ENCODE results near the gene TNFRSF13B.
"Not testable (repeated sequence)": the region's sequence is repeated elsewhere in the genome, so short reads cannot be mapped to it uniquely, and the experiment has no call there.

The TNFRSF13B gene

DNA sequence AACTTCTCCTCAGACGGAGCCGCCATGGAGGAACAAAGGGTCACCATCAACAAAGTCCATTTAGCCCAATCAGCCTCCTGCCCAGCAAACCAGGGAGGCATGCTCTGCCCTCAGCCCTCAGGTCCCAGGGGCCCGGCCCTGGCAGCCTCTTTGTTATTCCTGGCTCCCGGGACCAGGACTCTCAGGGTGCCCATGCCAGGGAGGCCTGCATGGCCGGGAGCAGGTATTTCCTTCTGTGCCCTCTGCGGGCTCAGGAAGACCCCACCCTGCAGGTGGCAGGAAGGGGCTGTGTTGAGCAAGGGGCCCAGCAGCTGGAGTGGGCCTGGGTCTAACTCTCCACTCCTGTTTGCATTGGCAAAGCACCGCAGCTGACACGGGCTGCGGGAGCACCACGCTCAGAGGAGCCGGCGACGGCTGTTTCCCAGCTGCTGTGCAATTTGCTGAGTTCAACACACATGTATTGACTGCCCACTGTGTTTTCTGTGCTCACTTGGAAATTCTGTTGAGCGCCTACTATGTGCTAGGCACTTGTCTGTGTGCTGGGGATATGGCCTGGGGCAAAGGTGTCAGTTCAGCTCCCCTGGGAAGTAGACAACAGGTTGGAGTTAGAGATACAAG lies 33.2 kb upstream of the TNFRSF13B start:
- not testable (repeated sequence) for DNase-seq

GRCh38 chr17:17004251-17004996 lies 32.5 kb upstream of the TNFRSF13B start:
- no peak for DNase-seq

- not testable (repeated sequence) for DNase-seq
Measured at GRCh38 chr17:17002731-17003715, 31.1 kb upstream of the TNFRSF13B start.

GRCh38 chr17:17001874-17002520 lies 30.1 kb upstream of the TNFRSF13B start:
- peak; percentile 72 for DNase-seq

GRCh38 chr17:17001076-17001777 lies 29.3 kb upstream of the TNFRSF13B start:
- no peak for DNase-seq

DNA sequence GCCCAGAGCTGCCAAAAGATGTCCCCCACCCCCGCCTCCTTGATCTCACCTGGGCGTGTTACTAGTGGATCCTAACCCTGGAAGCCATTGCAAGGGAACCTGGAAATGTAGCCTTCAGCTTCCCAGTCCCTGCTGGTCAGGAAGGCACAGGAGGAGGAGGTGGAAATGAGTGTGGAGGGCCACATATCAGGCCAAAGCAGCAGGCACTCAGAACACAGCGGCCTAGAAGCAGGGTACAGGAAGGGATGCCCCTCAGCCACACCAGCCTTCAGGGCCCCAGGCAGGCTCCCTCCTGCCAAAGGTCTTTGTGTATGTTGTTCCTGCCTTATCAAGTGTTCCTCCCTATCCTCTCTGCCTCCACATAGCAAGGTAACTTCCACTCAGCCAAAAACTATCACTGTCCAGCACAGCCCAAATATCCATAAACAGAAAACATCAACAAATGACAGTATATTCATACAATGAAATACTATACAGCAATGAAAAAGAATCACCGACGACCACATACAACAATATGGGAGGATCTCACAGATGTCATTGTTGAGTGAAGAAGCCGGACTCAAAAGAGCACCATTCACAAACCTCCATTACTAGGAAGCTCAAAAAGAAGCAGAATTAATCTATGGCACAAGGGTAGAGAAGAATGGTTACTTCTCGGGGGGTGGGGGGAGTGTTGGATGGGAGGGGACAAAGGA lies 28.2 kb upstream of the TNFRSF13B start:
- DNase-seq, result no peak

DNA sequence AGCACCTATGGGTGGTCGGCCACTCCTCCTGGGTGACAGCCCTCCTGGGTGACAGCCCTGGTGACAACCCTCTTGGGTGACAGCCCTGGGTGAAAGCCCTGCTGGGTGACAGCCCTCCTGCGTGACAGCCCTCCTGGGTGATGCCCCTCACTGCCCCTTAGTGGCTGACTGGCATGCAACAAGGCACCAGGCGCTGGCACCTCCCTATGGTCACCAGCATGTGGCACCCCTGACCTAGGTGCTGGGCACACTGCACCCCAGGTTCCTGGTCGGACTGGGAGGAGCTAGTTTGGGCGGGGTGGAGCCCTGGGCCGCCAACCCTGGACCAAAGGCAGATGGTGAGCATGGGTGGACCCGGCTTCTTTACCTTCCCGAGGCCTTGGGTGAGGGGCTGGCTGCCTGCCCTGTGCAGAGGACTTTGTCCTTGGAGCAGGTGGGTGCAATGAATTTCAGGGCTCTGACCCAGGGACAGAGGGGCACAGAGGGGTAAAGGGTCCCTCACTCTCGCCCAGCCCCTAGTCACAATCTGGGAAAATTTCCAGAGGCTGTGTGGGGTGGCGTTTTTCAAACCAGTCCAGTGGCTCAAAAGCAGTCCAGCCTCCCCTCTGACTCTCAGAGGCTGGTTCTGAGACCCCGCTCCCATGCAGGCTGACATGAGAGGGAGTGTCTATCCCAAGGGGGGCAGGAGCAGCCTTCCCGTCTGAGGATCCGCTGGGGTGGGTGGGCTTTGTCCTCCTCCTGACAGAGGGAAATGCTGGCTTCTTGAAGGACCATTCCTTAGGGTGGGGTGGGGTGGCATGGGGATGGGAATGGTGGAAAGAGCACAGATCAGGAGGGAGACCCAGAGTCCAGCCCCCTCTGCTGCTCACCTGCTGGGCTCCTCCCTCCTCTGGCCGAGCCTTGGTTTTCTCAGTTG lies 25.9 kb upstream of the TNFRSF13B start:
- DNase-seq, result no peak

- DNase-seq, result not testable (repeated sequence)
Measured at GRCh38 chr17:16996726-16997125, 24.8 kb upstream of the TNFRSF13B start.

DNA sequence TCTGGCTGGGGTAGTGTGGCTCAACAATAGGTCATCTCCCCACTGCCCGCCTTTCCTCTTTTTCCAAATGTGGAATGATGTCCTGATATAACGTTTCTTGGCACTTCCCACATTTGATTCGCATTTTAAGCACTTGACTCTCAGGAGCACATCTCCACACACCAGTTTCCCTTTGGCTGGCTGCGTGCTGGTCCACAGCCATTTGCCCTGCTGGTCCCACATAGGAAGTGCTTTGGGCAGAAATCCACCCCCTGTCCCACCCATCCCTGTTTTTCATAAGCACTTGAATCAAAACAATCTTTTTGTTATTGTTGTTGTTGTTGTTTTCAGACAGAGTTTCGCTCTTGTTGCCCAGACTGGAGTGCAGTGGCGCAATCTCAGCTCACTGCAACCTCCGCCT lies 24.0 kb upstream of the TNFRSF13B start:
- no peak for DNase-seq

- DNase-seq, result no peak
Measured at GRCh38 chr17:16994631-16995030, 22.7 kb upstream of the TNFRSF13B start.

GRCh38 chr17:16991349-16992009 lies 19.6 kb upstream of the TNFRSF13B start:
- no peak for DNase-seq

DNA sequence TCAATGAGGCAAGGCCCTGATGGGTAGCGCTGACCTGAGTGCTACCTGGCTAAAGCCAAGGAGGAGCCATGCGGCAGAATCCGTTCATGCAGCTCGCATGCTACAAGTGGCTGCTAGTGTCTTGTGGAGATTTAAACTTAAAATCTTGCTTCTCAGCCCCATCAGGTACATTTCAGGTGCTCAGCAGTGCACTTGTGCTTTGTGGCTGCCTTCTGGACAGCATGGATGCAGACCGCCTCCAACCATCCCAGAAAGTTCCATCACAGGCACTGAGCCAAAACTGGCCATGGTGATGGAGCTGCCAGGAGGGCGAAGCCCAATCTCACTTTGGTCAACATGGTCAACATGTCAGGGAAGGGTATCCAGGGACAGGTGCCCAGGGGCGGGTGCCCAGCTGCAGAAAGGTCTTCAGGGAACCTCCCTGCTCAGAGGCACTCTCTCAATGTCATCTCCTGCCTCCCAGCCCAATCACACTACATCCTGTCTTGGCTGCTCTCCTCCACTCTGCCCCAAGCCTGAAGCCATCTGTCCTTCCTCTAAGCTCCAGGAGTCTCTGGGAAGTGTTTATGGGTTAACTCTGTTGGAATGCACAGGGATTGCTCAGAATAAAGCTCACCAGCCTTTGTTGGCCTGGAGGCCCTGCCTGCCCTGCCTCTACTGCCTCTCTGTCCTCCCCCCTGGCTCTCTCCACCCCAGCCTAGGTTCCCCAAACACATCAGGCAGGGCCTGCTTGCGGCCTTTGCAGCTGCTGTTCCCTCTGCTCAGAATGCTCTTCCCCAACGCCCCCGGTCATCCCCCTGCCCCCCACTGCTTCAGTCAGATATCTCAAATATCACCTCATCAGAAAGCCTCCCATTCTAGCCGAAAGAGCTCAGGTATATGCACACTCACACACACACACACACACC lies 18.3 kb upstream of the TNFRSF13B start:
- no peak for DNase-seq

- DNase-seq, result no peak
Measured at GRCh38 chr17:16989230-16989952, 17.5 kb upstream of the TNFRSF13B start.

GRCh38 chr17:16988749-16989229 lies 16.9 kb upstream of the TNFRSF13B start:
- DNase-seq, result no peak

GRCh38 chr17:16987830-16988601 lies 16.1 kb upstream of the TNFRSF13B start:
- peak; percentile 87 for DNase-seq

DNA sequence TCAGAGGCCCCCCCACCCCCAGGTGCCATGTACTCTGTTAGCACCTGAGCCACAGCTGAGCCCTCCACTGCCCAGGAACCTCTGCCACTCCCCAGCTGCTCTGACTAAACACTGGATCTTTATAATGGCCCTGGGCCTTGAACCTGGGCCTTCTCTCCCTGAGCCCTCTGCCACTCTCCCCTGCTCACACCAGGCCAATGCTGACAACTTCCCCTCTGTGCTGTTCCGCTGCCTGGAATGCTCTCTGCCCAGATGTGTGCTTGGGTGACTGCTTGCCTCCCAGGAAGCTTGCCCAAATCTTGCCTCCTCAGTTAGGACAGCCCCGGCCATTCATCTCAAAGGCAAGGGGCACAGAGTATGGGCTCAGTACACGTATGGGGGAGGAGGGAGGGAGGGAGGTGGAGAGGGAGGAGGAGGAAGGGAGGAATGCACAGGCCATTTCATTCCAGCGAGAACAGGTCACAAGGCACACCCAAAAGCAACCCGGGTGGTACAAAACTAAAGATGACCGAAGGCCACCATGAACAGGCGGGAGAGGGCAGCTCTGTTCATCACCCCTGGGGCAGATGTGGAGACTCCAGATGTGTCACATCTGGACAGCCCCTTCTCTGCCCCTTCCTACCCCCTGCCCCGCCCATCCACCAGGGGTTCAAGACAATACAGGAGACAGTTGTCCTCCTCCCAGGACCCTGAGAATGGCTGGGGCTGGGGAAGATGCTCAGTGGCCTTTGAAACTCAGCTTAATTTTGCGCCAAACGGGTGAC lies 15.3 kb upstream of the TNFRSF13B start:
- no peak for DNase-seq
